ENCODE measurements around the gene KCNN3. TPM values are rescaled to one million over a fixed set of nuclear protein-coding genes. Genes with fewer than 3 reads are reported as not detected.

KCNN3 gene
- total and polyA plus RNA-seq, 4 donors: 0.47 to 4.9 (median 1.9) TPM

DNA sequence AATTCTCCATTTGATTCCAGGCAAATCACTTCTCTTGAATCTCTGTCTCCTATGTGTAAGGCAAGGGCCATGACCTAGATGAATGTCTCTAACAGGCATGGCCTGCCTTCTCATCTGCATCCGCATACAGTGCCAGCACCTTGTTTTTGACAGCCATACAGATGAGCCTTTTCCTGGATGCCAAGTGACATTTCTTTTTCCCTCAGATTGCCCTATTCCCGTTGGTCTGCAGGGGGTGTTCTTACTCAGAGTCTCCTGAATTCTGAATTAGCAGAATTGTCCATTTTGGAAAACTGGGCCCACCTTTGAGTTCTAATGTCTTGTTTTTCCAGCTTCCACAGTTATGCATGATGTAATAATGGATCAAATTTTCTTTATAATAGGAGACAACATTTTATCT is 174.1 kb downstream of the KCNN3 start:
- Histone ChIP-seq H3K4me1 (ENCODE audit: control insufficient read depth in 5 of 5, insufficient read depth in 5 of 5, low read length in 5 of 5) (peaks cover 0 to 4% (median 0%) of the 10 kb centered on the region in 5 donors), H3K4me3 (no peak overlapping the region), H3K9me3 (ENCODE audit: control insufficient read depth in 4 of 4, insufficient read depth in 3 of 4, low read length in 3 of 4) (no peaks in the 10 kb centered on the region), H3K9ac (ENCODE audit: insufficient read depth in 1 of 2, low read length in 2 of 2) (no peak overlapping the region), H3K36me3 (ENCODE audit: control insufficient read depth in 4 of 4, insufficient read depth in 4 of 4, low read length in 4 of 4) (no peaks in the 10 kb centered on the region), H3K27ac (ENCODE audit: low read depth in 1 of 2, low read length in 1 of 2) (no peak overlapping the region), H3K27me3 (ENCODE audit: control insufficient read depth in 3 of 3, insufficient read depth in 3 of 3, low read length in 2 of 3) (peaks cover 0 to 32% (median 0%) of the 10 kb centered on the region in 3 donors)
- no peak for ATAC-seq (ENCODE audit: insufficient read depth, low FRiP score)
- WGBS, 2 donors: 38 to 45% methylated on average over 2 of the region's 2 CpGs
- DNase-seq: peak in 1 of 3 donors; percentile 11
- TF ChIP-seq, protein P1, sequence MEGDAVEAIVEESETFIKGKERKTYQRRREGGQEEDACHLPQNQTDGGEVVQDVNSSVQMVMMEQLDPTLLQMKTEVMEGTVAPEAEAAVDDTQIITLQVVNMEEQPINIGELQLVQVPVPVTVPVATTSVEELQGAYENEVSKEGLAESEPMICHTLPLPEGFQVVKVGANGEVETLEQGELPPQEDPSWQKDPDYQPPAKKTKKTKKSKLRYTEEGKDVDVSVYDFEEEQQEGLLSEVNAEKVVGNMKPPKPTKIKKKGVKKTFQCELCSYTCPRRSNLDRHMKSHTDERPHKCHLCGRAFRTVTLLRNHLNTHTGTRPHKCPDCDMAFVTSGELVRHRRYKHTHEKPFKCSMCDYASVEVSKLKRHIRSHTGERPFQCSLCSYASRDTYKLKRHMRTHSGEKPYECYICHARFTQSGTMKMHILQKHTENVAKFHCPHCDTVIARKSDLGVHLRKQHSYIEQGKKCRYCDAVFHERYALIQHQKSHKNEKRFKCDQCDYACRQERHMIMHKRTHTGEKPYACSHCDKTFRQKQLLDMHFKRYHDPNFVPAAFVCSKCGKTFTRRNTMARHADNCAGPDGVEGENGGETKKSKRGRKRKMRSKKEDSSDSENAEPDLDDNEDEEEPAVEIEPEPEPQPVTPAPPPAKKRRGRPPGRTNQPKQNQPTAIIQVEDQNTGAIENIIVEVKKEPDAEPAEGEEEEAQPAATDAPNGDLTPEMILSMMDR (IDR thresholded peaks at IDR 0.05; ENCODE audit: control extremely low read depth, extremely low read depth): no peak

DNA sequence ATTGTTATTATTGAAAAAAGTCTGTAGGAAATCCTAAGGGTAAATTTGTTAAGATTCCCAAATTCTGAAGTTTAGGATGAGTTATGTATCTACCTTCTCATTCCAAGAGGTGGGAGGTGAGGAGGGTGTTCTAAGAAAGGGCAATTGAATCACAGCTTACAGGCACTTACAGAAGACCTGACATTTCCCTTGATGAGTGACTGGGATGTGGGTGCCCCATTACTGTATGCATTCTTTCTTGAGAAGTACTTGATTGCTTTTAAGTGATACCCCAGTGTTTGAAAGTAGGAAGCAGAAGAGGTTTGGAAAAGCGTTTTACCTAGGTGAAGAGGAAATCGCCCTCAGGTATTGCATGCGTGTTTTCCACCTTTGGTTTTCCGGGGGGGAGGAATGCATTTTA is 175.1 kb downstream of the KCNN3 start:
- H3K27ac ChIP-seq (ENCODE audit: low read depth in 1 of 2, low read length in 1 of 2): no peak overlapping the region
- peaks cover 0 to 30% (median 0%) of the 10 kb centered on the region in 3 donors for H3K27me3 ChIP-seq (ENCODE audit: control insufficient read depth in 3 of 3, insufficient read depth in 3 of 3, low read length in 2 of 3)
- no peak overlapping the region for H3K9ac ChIP-seq (ENCODE audit: insufficient read depth in 1 of 2, low read length in 2 of 2)
- 73 to 87% methylated on average over 4 of the region's 4 CpGs for WGBS, 2 donors
- DNase-seq: no peak
- peaks cover 0 to 4% (median 0%) of the 10 kb centered on the region in 5 donors for H3K4me1 ChIP-seq (ENCODE audit: control insufficient read depth in 5 of 5, insufficient read depth in 5 of 5, low read length in 5 of 5)
- TF ChIP-seq, protein P1 (IDR thresholded peaks at IDR 0.05; ENCODE audit: control extremely low read depth, extremely low read depth): no peak
- ATAC-seq (ENCODE audit: insufficient read depth, low FRiP score): no peak
- H3K9me3 ChIP-seq (ENCODE audit: control insufficient read depth in 4 of 4, insufficient read depth in 3 of 4, low read length in 3 of 4): no peaks in the 10 kb centered on the region
- H3K36me3 ChIP-seq (ENCODE audit: control insufficient read depth in 4 of 4, insufficient read depth in 4 of 4, low read length in 4 of 4): no peaks in the 10 kb centered on the region
- H3K4me3 ChIP-seq: no peak overlapping the region

DNA sequence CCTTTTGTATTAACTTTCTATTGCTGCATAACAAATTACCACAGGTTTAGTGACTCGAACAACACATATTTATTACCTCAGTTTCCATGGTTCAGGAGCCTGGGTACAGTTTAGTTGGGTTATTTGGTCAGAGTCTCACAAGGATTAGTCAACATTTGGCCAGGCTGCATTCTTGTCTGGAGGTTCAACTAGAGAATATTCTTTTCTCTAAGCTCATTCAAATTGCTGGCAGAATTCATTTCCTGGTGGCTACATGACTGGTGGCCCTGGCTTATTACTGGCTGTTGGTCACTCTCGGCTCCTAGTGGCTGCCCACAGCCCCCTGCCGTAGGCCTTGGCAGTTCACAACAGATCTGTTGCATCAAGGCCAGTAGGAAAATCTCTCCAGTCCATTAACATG is 181.0 kb downstream of the KCNN3 start:
- peaks cover 0 to 22% (median 2%) of the 10 kb centered on the region in 3 donors for H3K27me3 ChIP-seq (ENCODE audit: control insufficient read depth in 3 of 3, insufficient read depth in 3 of 3, low read length in 2 of 3)
- TF ChIP-seq, protein P1 (IDR thresholded peaks at IDR 0.05; ENCODE audit: control extremely low read depth, extremely low read depth): no peak
- WGBS, 2 donors: 82 to 83% methylated on average over 3 of the region's 3 CpGs
- no peak overlapping the region for H3K4me3 ChIP-seq
- H3K27ac ChIP-seq (ENCODE audit: low read depth in 1 of 2, low read length in 1 of 2): no peak overlapping the region
- no peaks in the 10 kb centered on the region for H3K9me3 ChIP-seq (ENCODE audit: control insufficient read depth in 4 of 4, insufficient read depth in 3 of 4, low read length in 3 of 4)
- no peaks in the 10 kb centered on the region for H3K36me3 ChIP-seq (ENCODE audit: control insufficient read depth in 4 of 4, insufficient read depth in 4 of 4, low read length in 4 of 4)
- no peaks in the 10 kb centered on the region for H3K4me1 ChIP-seq (ENCODE audit: control insufficient read depth in 5 of 5, insufficient read depth in 5 of 5, low read length in 5 of 5)
- ATAC-seq (ENCODE audit: insufficient read depth, low FRiP score): no peak
- DNase-seq: no peak
- H3K9ac ChIP-seq (ENCODE audit: insufficient read depth in 1 of 2, low read length in 2 of 2): no peak overlapping the region

DNA sequence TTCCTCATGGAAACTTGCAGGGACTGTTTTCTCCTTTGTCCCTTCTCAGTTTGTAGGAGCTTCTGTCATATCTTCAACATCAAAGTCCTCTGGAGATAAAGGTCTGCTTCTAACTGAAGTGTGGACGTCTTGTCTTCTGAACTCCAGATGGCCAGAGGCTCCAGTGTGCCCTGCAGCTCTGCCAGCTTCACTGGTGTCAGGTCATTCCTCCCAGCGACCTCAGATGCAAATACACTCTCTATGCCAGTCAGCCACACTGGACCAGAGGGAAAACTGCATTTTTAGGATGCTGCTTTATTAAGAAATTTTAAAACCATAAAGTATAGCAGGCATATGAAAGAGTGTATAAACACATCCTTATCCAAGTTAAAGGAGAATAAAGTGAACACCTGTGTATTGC is 183.6 kb downstream of the KCNN3 start:
- H3K36me3 ChIP-seq (ENCODE audit: control insufficient read depth in 4 of 4, insufficient read depth in 4 of 4, low read length in 4 of 4): no peaks in the 10 kb centered on the region
- WGBS, 2 donors: 43 to 55% methylated on average over 2 of the region's 2 CpGs
- no peak overlapping the region for H3K4me3 ChIP-seq
- TF ChIP-seq, protein P1 (IDR thresholded peaks at IDR 0.05; ENCODE audit: control extremely low read depth, extremely low read depth): no peak
- H3K27me3 ChIP-seq (ENCODE audit: control insufficient read depth in 3 of 3, insufficient read depth in 3 of 3, low read length in 2 of 3): peaks cover 0 to 6% (median 3%) of the 10 kb centered on the region in 3 donors
- no peak for ATAC-seq (ENCODE audit: insufficient read depth, low FRiP score)
- DNase-seq: no peak
- H3K9me3 ChIP-seq (ENCODE audit: control insufficient read depth in 4 of 4, insufficient read depth in 3 of 4, low read length in 3 of 4): peaks cover 0 to 6% (median 0%) of the 10 kb centered on the region in 4 donors
- H3K27ac ChIP-seq (ENCODE audit: low read depth in 1 of 2, low read length in 1 of 2): no peak overlapping the region
- H3K9ac ChIP-seq (ENCODE audit: insufficient read depth in 1 of 2, low read length in 2 of 2): no peak overlapping the region
- H3K4me1 ChIP-seq (ENCODE audit: control insufficient read depth in 5 of 5, insufficient read depth in 5 of 5, low read length in 5 of 5): no peaks in the 10 kb centered on the region

All from lung (tissue), 12 donors.